Stimulated activated memory B cell treated with anti-CD40 and anti-IgM and Interleukin-4, amounts not matched to agents 10 μg/mL and 1 μg/mL and 100 μg/mL, for 72 hours (primary cell): ENCODE results near the gene NDUFA8.
"Not testable (repeated sequence)": the region's sequence is repeated elsewhere in the genome, so short reads cannot be mapped to it uniquely, and the experiment has no call there.

Source experiments
- ATAC-seq: fragments of 150-1000 bp; cut with Tn5 transposase; 2 replicates; pipeline ENCODE4 v1.10.0; 2021
- H3K27ac Mint-ChIP-seq: one replicate; pipeline ENCODE4 v1.8.0; 2022; ENCODE audit warnings: mild to moderate bottlenecking, mixed read lengths
- H3K27me3 Mint-ChIP-seq: one replicate; pipeline ENCODE4 v1.8.0; 2022; ENCODE audit warnings: mixed read lengths
- H3K36me3 Mint-ChIP-seq: one replicate; pipeline ENCODE4 v1.8.0; 2022; ENCODE audit warnings: mixed read lengths
- H3K4me1 Mint-ChIP-seq: one replicate; pipeline ENCODE4 v1.8.0; 2022; ENCODE audit warnings: mixed read lengths
- H3K4me3 Mint-ChIP-seq: one replicate; pipeline ENCODE4 v1.8.0; 2022; ENCODE audit warnings: mild to moderate bottlenecking, moderate library complexity, mixed read lengths
- H3K9me3 Mint-ChIP-seq: one replicate; pipeline ENCODE4 v1.8.0; 2022; ENCODE audit warnings: mixed read lengths

Gene NDUFA8

GRCh38 chr9:122122903-122123632 is 36.5 kb downstream of the NDUFA8 start:
- no peaks in the 10 kb centered on the region for H3K36me3 Mint-ChIP-seq

DNA sequence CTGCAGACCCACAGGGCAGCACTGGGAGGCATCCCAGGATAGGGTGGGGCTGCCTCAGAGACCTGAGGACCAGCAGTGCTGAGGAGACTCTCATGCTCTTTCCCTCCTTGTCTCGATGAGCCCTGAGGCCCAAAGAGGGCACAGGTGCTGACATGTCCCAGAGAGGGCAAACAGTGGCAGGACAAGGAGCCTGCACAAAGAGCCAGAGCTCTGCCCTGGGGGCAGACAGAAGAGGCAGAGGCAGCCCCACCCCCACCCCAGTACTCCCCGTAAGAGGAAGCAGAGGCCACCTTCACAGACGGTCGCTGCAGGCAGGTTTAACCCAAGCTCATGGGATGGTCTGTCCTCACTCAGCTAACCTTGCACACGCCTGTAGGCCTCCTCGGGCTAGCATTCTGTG is 37.1 kb downstream of the NDUFA8 start:
- Mint-ChIP-seq H3K36me3 (no peaks in the 10 kb centered on the region), H3K27me3 (peaks cover 45% of the 10 kb centered on the region), H3K4me3 (no peak overlapping the region), H3K27ac (no peak overlapping the region), H3K9me3 (no peaks in the 10 kb centered on the region), H3K4me1 (peaks cover 29% of the 10 kb centered on the region)
- ATAC-seq: no peak

More at GRCh38 chr9:122122903-122123632, 36.5 kb downstream of the NDUFA8 start:
- H3K4me1 Mint-ChIP-seq: peaks cover 29% of the 10 kb centered on the region
- H3K27me3 Mint-ChIP-seq: peaks cover 51% of the 10 kb centered on the region
- no peak overlapping the region for H3K27ac Mint-ChIP-seq
- no peaks in the 10 kb centered on the region for H3K9me3 Mint-ChIP-seq
- no peak overlapping the region for H3K4me3 Mint-ChIP-seq
- no peak for ATAC-seq

GRCh38 chr9:122121931-122122330 is 37.6 kb downstream of the NDUFA8 start:
- no peaks in the 10 kb centered on the region for H3K9me3 Mint-ChIP-seq
- no peak for ATAC-seq
- no peaks in the 10 kb centered on the region for H3K36me3 Mint-ChIP-seq
- H3K4me1 Mint-ChIP-seq: peaks cover 29% of the 10 kb centered on the region
- peaks cover 40% of the 10 kb centered on the region for H3K27me3 Mint-ChIP-seq
- no peak overlapping the region for H3K27ac Mint-ChIP-seq
- H3K4me3 Mint-ChIP-seq: no peak overlapping the region

GRCh38 chr9:122121391-122121790 is 38.2 kb downstream of the NDUFA8 start:
- ATAC-seq: no peak
- H3K27me3 Mint-ChIP-seq: peaks cover 35% of the 10 kb centered on the region
- no peak overlapping the region for H3K4me3 Mint-ChIP-seq
- H3K4me1 Mint-ChIP-seq: peaks cover 26% of the 10 kb centered on the region
- H3K27ac Mint-ChIP-seq: no peak overlapping the region
- H3K36me3 Mint-ChIP-seq: no peaks in the 10 kb centered on the region
- H3K9me3 Mint-ChIP-seq: no peaks in the 10 kb centered on the region

GRCh38 chr9:122120316-122121071 is 39.1 kb downstream of the NDUFA8 start:
- no peak for ATAC-seq
- no peaks in the 10 kb centered on the region for H3K9me3 Mint-ChIP-seq

GRCh38 chr9:122119721-122120120 is 39.9 kb downstream of the NDUFA8 start:
- Mint-ChIP-seq H3K4me1 (peaks cover 9% of the 10 kb centered on the region), H3K27me3 (peaks cover 31% of the 10 kb centered on the region), H3K36me3 (no peaks in the 10 kb centered on the region), H3K27ac (no peak overlapping the region), H3K9me3 (no peaks in the 10 kb centered on the region), H3K4me3 (no peak overlapping the region)
- no peak for ATAC-seq

More at GRCh38 chr9:122120316-122121071, 39.1 kb downstream of the NDUFA8 start:
- Mint-ChIP-seq H3K4me3 (no peak overlapping the region), H3K27ac (no peak overlapping the region), H3K4me1 (peaks cover 17% of the 10 kb centered on the region), H3K36me3 (no peaks in the 10 kb centered on the region), H3K27me3 (peaks cover 31% of the 10 kb centered on the region)

DNA sequence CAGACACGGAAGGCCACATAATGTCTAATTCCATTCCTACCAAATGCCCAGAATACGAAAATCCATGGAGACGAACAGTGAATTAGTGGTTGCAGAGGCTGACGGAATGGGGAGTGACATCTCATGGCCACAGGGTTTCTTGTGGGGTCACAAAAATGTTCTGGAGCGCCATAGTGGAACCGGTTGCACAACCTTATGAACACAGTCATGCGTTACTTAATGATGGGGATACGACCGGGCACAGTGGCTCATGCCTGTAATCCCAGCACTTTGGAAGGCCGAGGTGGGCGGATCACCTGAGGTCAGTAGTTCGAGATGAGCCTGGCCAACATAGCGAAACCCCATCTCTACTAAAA is 40.4 kb downstream of the NDUFA8 start:
- ATAC-seq: no peak

DNA sequence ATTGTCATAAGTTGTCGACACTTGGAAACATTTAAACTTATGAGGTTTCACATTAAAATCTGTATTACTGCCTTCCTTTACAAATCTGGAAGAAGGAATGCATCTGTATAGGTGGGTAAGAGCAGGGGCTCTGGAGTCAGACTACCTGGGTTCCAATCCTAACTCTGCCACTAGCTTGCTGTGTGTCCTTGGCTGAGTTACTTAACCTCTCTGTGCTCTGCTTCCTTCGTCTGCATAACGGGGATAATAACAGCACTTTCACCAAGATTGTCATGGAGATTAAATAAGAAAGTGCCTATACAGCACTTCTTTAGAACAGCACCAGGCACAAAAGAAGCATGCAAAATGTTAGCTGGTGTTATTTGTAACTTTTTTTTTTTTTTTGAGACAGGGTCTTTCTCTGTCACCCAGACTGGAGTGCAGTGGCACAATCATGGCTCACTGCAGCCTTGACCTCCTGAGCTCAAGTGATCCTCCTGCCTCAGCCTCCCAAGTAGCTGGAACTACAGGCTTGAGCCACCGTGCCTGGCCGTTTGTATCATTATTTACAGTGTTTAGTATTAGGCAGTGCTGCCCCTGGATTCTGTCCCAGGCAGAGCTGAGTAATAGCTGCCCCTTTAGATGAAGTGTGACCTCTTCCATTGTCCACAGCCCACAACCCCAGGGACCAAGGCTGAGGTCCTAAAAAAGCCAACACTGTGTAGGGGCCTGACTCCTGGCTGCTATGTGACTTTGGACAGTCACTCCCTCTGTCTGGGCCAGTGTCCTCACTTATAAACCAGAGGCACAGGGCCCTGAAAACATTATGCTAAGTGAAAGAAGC is 41.0 kb downstream of the NDUFA8 start:
- no peaks in the 10 kb centered on the region for H3K36me3 Mint-ChIP-seq
- peaks cover 20% of the 10 kb centered on the region for H3K27me3 Mint-ChIP-seq
- peaks cover 6% of the 10 kb centered on the region for H3K4me1 Mint-ChIP-seq
- H3K4me3 Mint-ChIP-seq: no peak overlapping the region
- ATAC-seq: no peak
- H3K27ac Mint-ChIP-seq: no peak overlapping the region
- H3K9me3 Mint-ChIP-seq: no peaks in the 10 kb centered on the region

More for the DNA sequence above, 40.4 kb downstream of the NDUFA8 start:
- Mint-ChIP-seq H3K36me3 (no peaks in the 10 kb centered on the region), H3K27ac (no peak overlapping the region), H3K4me1 (peaks cover 6% of the 10 kb centered on the region), H3K9me3 (no peaks in the 10 kb centered on the region), H3K27me3 (peaks cover 26% of the 10 kb centered on the region), H3K4me3 (no peak overlapping the region)

- H3K36me3 Mint-ChIP-seq, H3K4me3 Mint-ChIP-seq, ATAC-seq, H3K9me3 Mint-ChIP-seq, H3K4me1 Mint-ChIP-seq, H3K27ac Mint-ChIP-seq: not testable (repeated sequence)
- peaks cover 13% of the 10 kb centered on the region for H3K27me3 Mint-ChIP-seq
Observed at GRCh38 chr9:122117241-122117640, 42.3 kb downstream of the NDUFA8 start.

GRCh38 chr9:122116448-122117173 is 43.0 kb downstream of the NDUFA8 start:
- no peak for ATAC-seq
- H3K4me1 Mint-ChIP-seq: no peaks in the 10 kb centered on the region
- H3K27me3 Mint-ChIP-seq: peaks cover 13% of the 10 kb centered on the region
- H3K27ac Mint-ChIP-seq: no peak overlapping the region
- H3K9me3 Mint-ChIP-seq: no peaks in the 10 kb centered on the region
- no peak overlapping the region for H3K4me3 Mint-ChIP-seq
- no peaks in the 10 kb centered on the region for H3K36me3 Mint-ChIP-seq

DNA sequence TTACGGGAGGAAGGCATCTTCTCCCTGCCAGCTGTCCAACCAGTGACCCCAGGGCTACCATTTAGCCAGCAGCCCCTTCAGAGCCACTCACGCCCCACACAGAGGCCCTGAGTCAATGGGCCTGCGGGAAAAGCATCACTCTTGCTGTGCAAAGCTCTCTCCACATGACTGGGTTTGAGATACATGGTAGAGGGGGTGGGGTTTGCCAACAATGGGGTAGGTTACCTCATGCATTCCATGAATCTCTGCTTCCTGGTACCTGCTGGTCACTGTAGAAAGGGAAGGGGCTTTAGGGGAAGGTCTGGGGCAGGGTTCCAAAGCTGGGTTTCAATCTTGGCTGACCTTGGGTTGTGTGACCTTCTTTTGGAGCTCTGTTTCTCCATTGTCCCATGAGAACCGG is 43.5 kb downstream of the NDUFA8 start:
- H3K9me3 Mint-ChIP-seq: no peaks in the 10 kb centered on the region
- H3K27me3 Mint-ChIP-seq: peaks cover 13% of the 10 kb centered on the region
- no peaks in the 10 kb centered on the region for H3K36me3 Mint-ChIP-seq
- H3K27ac Mint-ChIP-seq: no peak overlapping the region
- ATAC-seq: no peak
- H3K4me3 Mint-ChIP-seq: no peak overlapping the region
- no peaks in the 10 kb centered on the region for H3K4me1 Mint-ChIP-seq

GRCh38 chr9:122115176-122116035 is 44.2 kb downstream of the NDUFA8 start:
- H3K4me3 Mint-ChIP-seq: no peak overlapping the region
- no peaks in the 10 kb centered on the region for H3K36me3 Mint-ChIP-seq
- no peaks in the 10 kb centered on the region for H3K9me3 Mint-ChIP-seq

DNA sequence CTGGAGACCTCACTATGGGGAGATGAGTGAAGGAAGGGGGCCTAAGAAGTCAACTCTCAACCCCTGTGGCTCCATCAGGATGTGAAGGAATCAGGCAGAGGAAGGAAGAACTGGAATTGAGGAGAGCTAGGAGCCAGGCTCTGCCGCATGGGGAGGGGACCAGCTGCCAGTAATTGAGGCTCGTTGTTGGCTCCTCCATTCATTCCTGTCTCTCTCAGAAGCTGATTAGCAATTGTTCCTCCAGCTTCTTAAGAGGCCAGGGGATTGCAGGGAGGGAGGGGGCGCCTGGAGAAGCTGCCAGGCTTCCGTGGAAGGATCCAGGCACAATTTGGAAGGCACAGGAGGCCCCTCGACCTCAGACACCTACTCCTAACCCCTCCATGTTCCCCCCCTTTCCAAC is 46.0 kb downstream of the NDUFA8 start:
- no peaks in the 10 kb centered on the region for H3K4me1 Mint-ChIP-seq
- H3K36me3 Mint-ChIP-seq: no peaks in the 10 kb centered on the region
- H3K4me3 Mint-ChIP-seq: no peak overlapping the region
- H3K27ac Mint-ChIP-seq: no peak overlapping the region
- no peak for ATAC-seq
- peaks cover 26% of the 10 kb centered on the region for H3K27me3 Mint-ChIP-seq
- H3K9me3 Mint-ChIP-seq: no peaks in the 10 kb centered on the region

More at GRCh38 chr9:122115176-122116035, 44.2 kb downstream of the NDUFA8 start:
- ATAC-seq: no peak
- H3K27ac Mint-ChIP-seq: no peak overlapping the region
- H3K4me1 Mint-ChIP-seq: no peaks in the 10 kb centered on the region
- H3K27me3 Mint-ChIP-seq: peaks cover 19% of the 10 kb centered on the region

GRCh38 chr9:122112238-122112637 is 47.3 kb downstream of the NDUFA8 start:
- no peak overlapping the region for H3K27ac Mint-ChIP-seq
- peaks cover 26% of the 10 kb centered on the region for H3K27me3 Mint-ChIP-seq
- no peaks in the 10 kb centered on the region for H3K9me3 Mint-ChIP-seq
- no peaks in the 10 kb centered on the region for H3K36me3 Mint-ChIP-seq
- H3K4me3 Mint-ChIP-seq: no peak overlapping the region
- no peak for ATAC-seq
- H3K4me1 Mint-ChIP-seq: no peaks in the 10 kb centered on the region
